Suprapubic skin (tissue), 4 donors: ENCODE results near the gene FLNA. TPM values are rescaled to one million over a fixed set of nuclear protein-coding genes. Genes with fewer than 3 reads are reported as not detected.

Experiments
- DNase-seq, 2 donors: peaks; one replicate each; pipeline ENCODE4 v3.0.0-alpha.2; 2019; ENCODE audit warnings: low spot score in 2 of 2
- H3K27ac ChIP-seq: fragments of 200-600 bp; sonication (generic); one replicate; pipeline ENCODE4 v1.5.1; 2019
- H3K27me3 ChIP-seq: fragments of 200-600 bp; sonication (generic); one replicate; pipeline ENCODE4 v1.5.1; 2019
- H3K36me3 ChIP-seq: fragments of 200-600 bp; sonication (generic); one replicate; pipeline ENCODE4 v1.5.1; 2019
- H3K4me1 ChIP-seq: fragments of 200-600 bp; sonication (generic); one replicate; pipeline ENCODE4 v1.5.1; 2019
- H3K4me3 ChIP-seq: fragments of 200-600 bp; sonication (generic); one replicate; pipeline ENCODE4 v1.5.1; 2019; ENCODE audit warnings: mild to moderate bottlenecking
- H3K9me3 ChIP-seq: fragments of 200-600 bp; sonication (generic); one replicate; pipeline ENCODE4 v1.5.1; 2019
- CTCF ChIP-seq, 2 donors: fragments of 200-600 bp in 1 of 2; fragments of 450-650 bp in 1 of 2; sonication (generic) in 1 of 2; IDR thresholded peaks; one replicate each; pipeline ENCODE4 v1.5.1; 2016 to 2019; ENCODE audit warnings: antibody characterized with exemption in 2 of 2, mild to moderate bottlenecking in 1 of 2, moderate library complexity in 1 of 2
- EP300 ChIP-seq: sonication (generic); formaldehyde crosslinking; IDR thresholded peaks from one replicate; pipeline ENCODE4 v1.6.1; 2017; ENCODE audit warnings: antibody characterized with exemption
- POLR2A ChIP-seq, 2 donors: fragments of 450-650 bp; IDR thresholded peaks; one replicate each; pipeline ENCODE4 v1.6.1; 2017; ENCODE audit warnings: antibody characterized with exemption in 2 of 2, mild to moderate bottlenecking in 2 of 2, moderate library complexity in 2 of 2
- POLR2AphosphoS5 ChIP-seq, 3 donors: sonication (generic); formaldehyde crosslinking; IDR thresholded peaks; one replicate each; pipeline ENCODE4 v1.6.1; 2017; ENCODE audit warnings: antibody characterized with exemption in 3 of 3
- WGBS: methylation state at CpG from one replicate; pipeline ENCODE4 v1.1.5; 2018; 5-methylcytosine and 5-hydroxymethylcytosine counted together
- total RNA-seq, 4 donors: library from RNA; depleted of rRNA; stranded (reverse); fragments of >200 nt; gene quantifications; one replicate each; pipeline ENCODE4 v1.1.0, GENCODE V29; 2016

FLNA gene
- total RNA-seq, 4 donors from 2014 or later, result 374 to 402 (median 386) TPM

GRCh38 chrX:154379569-154379951 is 5.1 kb upstream of the FLNA start:
- Histone ChIP-seq H3K4me1 (peaks cover 24% of the 10 kb centered on the region), H3K36me3 (no peaks in the 10 kb centered on the region), H3K4me3 (peak overlapping the region; percentile 78), H3K27me3 (no peaks in the 10 kb centered on the region), H3K27ac (peak overlapping the region; percentile 97), H3K9me3 (no peaks in the 10 kb centered on the region)
- TF ChIP-seq POLR2AphosphoS5 (IDR thresholded peaks at IDR 0.05), result no peak
- TF ChIP-seq EP300, result no peak
- TF ChIP-seq CTCF (IDR thresholded peaks at IDR 0.05), result no peak
- no peak for TF ChIP-seq POLR2A (IDR thresholded peaks at IDR 0.05)
- no peak for DNase-seq
- 48% methylated on average over 26 of the region's 38 CpGs for WGBS

GRCh38 chrX:154378799-154379568 is 4.5 kb upstream of the FLNA start, which contains the start of gene EMD:
Gene EMD (plus strand): TSS chrX:154379295. CDS start chrX:154379485, 190 bp downstream.
- Histone ChIP-seq H3K27ac (peak within 1 kb of the TSS; percentile 97), H3K36me3 (no peaks in the 10 kb centered on the region), H3K4me1 (peaks cover 30% of the 10 kb centered on the region), H3K4me3 (peak within 1 kb of the TSS; percentile 78), H3K27me3 (no peaks in the 10 kb centered on the region), H3K9me3 (no peaks in the 10 kb centered on the region)
- TF ChIP-seq CTCF (IDR thresholded peaks at IDR 0.05), result no peak
- no peak for TF ChIP-seq EP300
- TF ChIP-seq POLR2A (IDR thresholded peaks at IDR 0.05), result peak; percentile 12 to 79
- peak in 2 of 3 donors; percentile 24 to 66 for TF ChIP-seq POLR2AphosphoS5 (IDR thresholded peaks at IDR 0.05)
- peak; percentile 97 to 98 for DNase-seq
- WGBS, result 46% methylated on average over 81 of the region's 103 CpGs

- peaks cover 37% of the 10 kb centered on the region for H3K4me1 ChIP-seq
- TF ChIP-seq CTCF (IDR thresholded peaks at IDR 0.05), result no peak
- no peak for TF ChIP-seq EP300
- TF ChIP-seq POLR2A (IDR thresholded peaks at IDR 0.05), result peak in 1 of 2 donors; percentile 65
- TF ChIP-seq POLR2AphosphoS5 (IDR thresholded peaks at IDR 0.05), result no peak
- peak overlapping the region; percentile 56 for H3K4me3 ChIP-seq
- peak overlapping the region; percentile 95 for H3K27ac ChIP-seq
- no peaks in the 10 kb centered on the region for H3K27me3 ChIP-seq
- DNase-seq, result no peak
- no peaks in the 10 kb centered on the region for H3K36me3 ChIP-seq
- no peaks in the 10 kb centered on the region for H3K9me3 ChIP-seq
- 50% methylated on average over 23 of the region's 79 CpGs for WGBS
Measured at GRCh38 chrX:154378059-154378798, 3.8 kb upstream of the FLNA start.

- WGBS, result 82% methylated on average over 3 of the region's 3 CpGs
- no peak for TF ChIP-seq EP300
- no peak for TF ChIP-seq CTCF (IDR thresholded peaks at IDR 0.05)
- TF ChIP-seq POLR2AphosphoS5 (IDR thresholded peaks at IDR 0.05), result no peak
- TF ChIP-seq POLR2A (IDR thresholded peaks at IDR 0.05), result no peak
- Histone ChIP-seq H3K9me3 (no peaks in the 10 kb centered on the region), H3K27me3 (no peaks in the 10 kb centered on the region), H3K4me3 (no peak overlapping the region), H3K4me1 (peaks cover 52% of the 10 kb centered on the region), H3K36me3 (no peaks in the 10 kb centered on the region), H3K27ac (no peak overlapping the region)
- no peak for DNase-seq
Measured at GRCh38 chrX:154376774-154377173, 2.3 kb upstream of the FLNA start.

GRCh38 chrX:154375156-154375504 is 696 bp upstream of the FLNA start:
- Histone ChIP-seq H3K4me1 (peaks cover 47% of the 10 kb centered on the region), H3K4me3 (peak overlapping the region; percentile 67), H3K27me3 (no peaks in the 10 kb centered on the region), H3K9me3 (no peaks in the 10 kb centered on the region), H3K27ac (peak overlapping the region; percentile 71), H3K36me3 (no peaks in the 10 kb centered on the region)
- 63% methylated on average over 10 of the region's 10 CpGs for WGBS
- no peak for DNase-seq
- TF ChIP-seq CTCF (IDR thresholded peaks at IDR 0.05) (no peak), EP300 (no peak), POLR2A (IDR thresholded peaks at IDR 0.05) (no peak), POLR2AphosphoS5 (IDR thresholded peaks at IDR 0.05) (no peak)
